ENCODE measurements around the gene SPTLC3. TPM values are rescaled to one million over a fixed set of nuclear protein-coding genes. Genes with fewer than 3 reads are reported as not detected.

Gene SPTLC3
- total RNA-seq, 1 donor from 2014 or later: 0.41 TPM

DNA sequence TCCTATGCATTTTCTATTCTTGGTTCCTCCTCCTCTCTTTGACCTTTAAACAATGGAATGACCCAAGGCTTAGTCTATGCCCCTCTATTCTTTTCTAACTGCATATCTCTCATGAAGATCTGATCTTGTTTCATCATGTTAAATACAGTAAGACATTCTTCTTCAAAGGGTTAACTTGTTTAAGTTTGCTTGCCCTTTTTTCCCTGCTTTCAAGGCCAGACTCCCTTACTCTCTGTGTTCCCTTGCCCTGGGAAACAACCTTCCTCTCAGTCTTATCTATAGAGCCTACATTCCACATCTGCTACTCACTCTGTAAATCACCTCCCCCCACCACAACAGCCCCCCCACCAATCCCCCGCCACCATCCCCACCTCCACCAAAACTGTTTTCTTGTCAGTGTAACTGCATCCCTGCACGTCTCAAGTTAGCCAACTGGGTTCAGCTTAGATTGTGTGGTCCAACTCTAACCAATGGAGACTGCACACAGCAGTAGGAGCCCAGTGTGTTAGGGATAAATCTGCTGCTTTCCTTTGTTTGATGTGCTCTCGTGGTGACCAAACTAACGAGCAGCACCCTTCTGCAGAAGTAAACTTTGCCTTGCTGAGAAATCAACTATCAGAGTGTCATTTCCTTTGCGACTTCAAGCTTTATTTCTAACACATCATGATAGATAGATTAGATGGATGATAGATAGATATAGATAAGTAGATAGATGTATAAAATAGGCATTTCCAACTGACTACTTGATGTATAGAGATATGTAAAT, 12.6 kb downstream of the SPTLC3 start:
- TF ChIP-seq, protein P1, sequence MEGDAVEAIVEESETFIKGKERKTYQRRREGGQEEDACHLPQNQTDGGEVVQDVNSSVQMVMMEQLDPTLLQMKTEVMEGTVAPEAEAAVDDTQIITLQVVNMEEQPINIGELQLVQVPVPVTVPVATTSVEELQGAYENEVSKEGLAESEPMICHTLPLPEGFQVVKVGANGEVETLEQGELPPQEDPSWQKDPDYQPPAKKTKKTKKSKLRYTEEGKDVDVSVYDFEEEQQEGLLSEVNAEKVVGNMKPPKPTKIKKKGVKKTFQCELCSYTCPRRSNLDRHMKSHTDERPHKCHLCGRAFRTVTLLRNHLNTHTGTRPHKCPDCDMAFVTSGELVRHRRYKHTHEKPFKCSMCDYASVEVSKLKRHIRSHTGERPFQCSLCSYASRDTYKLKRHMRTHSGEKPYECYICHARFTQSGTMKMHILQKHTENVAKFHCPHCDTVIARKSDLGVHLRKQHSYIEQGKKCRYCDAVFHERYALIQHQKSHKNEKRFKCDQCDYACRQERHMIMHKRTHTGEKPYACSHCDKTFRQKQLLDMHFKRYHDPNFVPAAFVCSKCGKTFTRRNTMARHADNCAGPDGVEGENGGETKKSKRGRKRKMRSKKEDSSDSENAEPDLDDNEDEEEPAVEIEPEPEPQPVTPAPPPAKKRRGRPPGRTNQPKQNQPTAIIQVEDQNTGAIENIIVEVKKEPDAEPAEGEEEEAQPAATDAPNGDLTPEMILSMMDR (IDR thresholded peaks at IDR 0.05; ENCODE audit: unreplicated experiment): no peak
- Mint-ChIP-seq H3K9me3 (ENCODE audit: unreplicated experiment) (peaks cover 7% of the 10 kb centered on the region), H3K4me3 (ENCODE audit: unreplicated experiment) (no peak overlapping the region), H3K4me1 (ENCODE audit: unreplicated experiment) (peaks cover 8% of the 10 kb centered on the region), H3K27me3 (ENCODE audit: unreplicated experiment) (peaks cover 1% of the 10 kb centered on the region), H3K27ac (ENCODE audit: unreplicated experiment) (no peak overlapping the region), H3K36me3 (ENCODE audit: low read depth, unreplicated experiment) (peaks cover 11% of the 10 kb centered on the region)
- no peak for DNase-seq (ENCODE audit: low spot score)

DNA sequence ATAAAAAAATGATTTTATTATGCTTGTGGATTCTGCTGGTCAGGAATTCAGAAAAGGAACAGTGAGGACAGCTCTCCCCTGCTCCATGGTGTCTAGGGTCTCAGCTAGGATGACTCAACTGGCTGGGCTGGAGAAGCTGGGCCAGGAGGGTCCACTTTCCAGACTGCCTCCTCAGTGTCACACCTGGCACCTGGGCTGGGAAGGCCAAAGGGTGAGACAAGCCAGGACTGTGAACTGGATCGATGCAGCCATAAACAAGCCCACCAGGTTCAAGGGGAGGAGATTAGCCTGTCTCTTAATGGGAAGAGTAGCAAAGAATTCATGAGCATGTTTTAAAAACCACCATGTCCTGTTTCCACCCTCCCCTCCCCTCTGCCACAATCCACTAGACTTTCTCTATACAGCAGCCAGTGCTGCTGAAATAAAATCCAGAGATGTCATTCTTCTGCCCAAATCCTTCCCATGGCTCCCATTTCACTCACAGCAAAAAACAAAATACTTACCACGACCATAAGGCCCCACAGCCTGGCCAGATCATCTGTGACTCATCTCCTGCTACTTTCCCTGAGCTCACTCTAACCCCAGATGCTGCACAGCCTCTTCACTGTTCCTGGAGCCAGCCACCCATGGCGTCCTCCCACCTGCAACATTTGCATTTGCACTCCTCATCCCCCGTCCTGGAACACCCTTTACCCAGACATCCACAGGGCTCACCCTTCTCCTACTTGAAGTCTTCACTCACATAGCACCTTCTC, 13.8 kb downstream of the SPTLC3 start:
- Mint-ChIP-seq H3K4me1 (ENCODE audit: unreplicated experiment) (peaks cover 8% of the 10 kb centered on the region), H3K36me3 (ENCODE audit: low read depth, unreplicated experiment) (peaks cover 11% of the 10 kb centered on the region), H3K4me3 (ENCODE audit: unreplicated experiment) (peak overlapping the region; percentile 17), H3K27ac (ENCODE audit: unreplicated experiment) (no peak overlapping the region), H3K27me3 (ENCODE audit: unreplicated experiment) (peaks cover 1% of the 10 kb centered on the region), H3K9me3 (ENCODE audit: unreplicated experiment) (peaks cover 7% of the 10 kb centered on the region)
- no peak for DNase-seq (ENCODE audit: low spot score)
- TF ChIP-seq, protein P1 (IDR thresholded peaks at IDR 0.05; ENCODE audit: unreplicated experiment): no peak

DNA sequence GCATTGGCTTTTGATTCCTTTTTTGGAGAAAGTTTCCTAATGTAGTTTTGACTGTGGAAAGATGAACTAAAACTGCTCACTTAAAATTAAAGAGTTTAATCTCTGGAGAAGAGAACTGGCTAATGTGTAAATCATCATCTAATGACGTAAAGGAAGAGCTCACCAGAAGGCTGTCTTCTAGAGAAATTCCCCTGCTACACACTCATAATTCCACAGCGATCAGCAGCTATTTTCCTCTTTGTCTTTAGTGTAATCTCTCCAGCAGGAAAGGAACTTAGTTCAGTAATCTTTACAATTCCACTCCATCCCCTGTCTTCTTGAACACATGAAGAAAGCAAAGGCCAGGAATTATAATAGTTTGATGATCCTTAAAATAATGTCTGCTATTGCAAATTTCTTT, 15.8 kb downstream of the SPTLC3 start:
- H3K27me3 Mint-ChIP-seq (ENCODE audit: unreplicated experiment): peaks cover 2% of the 10 kb centered on the region
- H3K27ac Mint-ChIP-seq (ENCODE audit: unreplicated experiment): no peak overlapping the region
- H3K4me1 Mint-ChIP-seq (ENCODE audit: unreplicated experiment): peaks cover 8% of the 10 kb centered on the region
- DNase-seq (ENCODE audit: low spot score): no peak
- H3K36me3 Mint-ChIP-seq (ENCODE audit: low read depth, unreplicated experiment): peaks cover 11% of the 10 kb centered on the region
- no peak overlapping the region for H3K4me3 Mint-ChIP-seq (ENCODE audit: unreplicated experiment)
- H3K9me3 Mint-ChIP-seq (ENCODE audit: unreplicated experiment): peaks cover 7% of the 10 kb centered on the region
- TF ChIP-seq, protein P1 (IDR thresholded peaks at IDR 0.05; ENCODE audit: unreplicated experiment): no peak

DNA sequence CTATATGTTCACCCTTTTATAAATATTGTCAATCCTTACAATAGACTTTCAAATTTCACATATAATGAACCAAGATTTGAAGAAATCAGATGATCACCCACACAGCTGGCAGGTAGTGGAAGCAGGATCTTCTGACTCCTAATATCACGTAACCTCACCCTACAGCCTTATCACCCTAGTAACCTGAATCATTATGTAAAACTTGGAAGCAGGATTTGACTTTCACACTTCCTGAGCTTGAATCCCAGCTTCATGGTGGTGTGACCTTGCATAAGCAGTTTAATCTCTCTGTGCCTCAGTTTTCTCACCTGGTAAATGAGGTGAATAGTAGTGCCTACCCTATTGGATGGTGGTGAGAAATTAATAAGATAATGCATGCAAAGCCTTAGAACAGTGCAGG, 16.4 kb downstream of the SPTLC3 start:
- Mint-ChIP-seq H3K27ac (ENCODE audit: unreplicated experiment) (no peak overlapping the region), H3K4me3 (ENCODE audit: unreplicated experiment) (no peak overlapping the region), H3K27me3 (ENCODE audit: unreplicated experiment) (peaks cover 2% of the 10 kb centered on the region), H3K4me1 (ENCODE audit: unreplicated experiment) (peaks cover 8% of the 10 kb centered on the region), H3K36me3 (ENCODE audit: low read depth, unreplicated experiment) (peaks cover 11% of the 10 kb centered on the region), H3K9me3 (ENCODE audit: unreplicated experiment) (peaks cover 7% of the 10 kb centered on the region)
- TF ChIP-seq, protein P1 (IDR thresholded peaks at IDR 0.05; ENCODE audit: unreplicated experiment): no peak
- DNase-seq (ENCODE audit: low spot score): no peak

DNA sequence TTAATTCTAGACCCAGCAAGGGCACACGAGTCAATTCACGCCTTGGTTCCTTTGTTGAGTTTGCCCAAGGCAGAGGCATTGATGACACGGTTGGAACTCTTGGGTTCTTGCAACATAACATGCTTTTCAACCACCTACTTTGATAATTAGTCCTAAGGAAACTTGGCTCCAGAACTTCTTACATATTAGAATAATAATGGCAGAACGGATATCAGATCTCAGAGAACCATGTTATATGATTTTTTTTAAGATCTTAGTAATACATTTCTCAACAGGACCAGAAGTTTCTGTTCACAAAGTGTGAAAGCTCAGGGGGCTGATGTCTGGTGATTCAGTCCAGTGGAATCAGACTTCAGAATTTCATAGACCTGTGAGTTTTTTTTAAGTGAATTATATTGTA, 19.2 kb downstream of the SPTLC3 start:
- H3K4me3 Mint-ChIP-seq (ENCODE audit: unreplicated experiment): no peak overlapping the region
- TF ChIP-seq, protein P1 (IDR thresholded peaks at IDR 0.05; ENCODE audit: unreplicated experiment): no peak
- peaks cover 3% of the 10 kb centered on the region for H3K4me1 Mint-ChIP-seq (ENCODE audit: unreplicated experiment)
- H3K9me3 Mint-ChIP-seq (ENCODE audit: unreplicated experiment): peaks cover 3% of the 10 kb centered on the region
- no peak overlapping the region for H3K27ac Mint-ChIP-seq (ENCODE audit: unreplicated experiment)
- no peak for DNase-seq (ENCODE audit: low spot score)
- H3K36me3 Mint-ChIP-seq (ENCODE audit: low read depth, unreplicated experiment): peaks cover 3% of the 10 kb centered on the region
- H3K27me3 Mint-ChIP-seq (ENCODE audit: unreplicated experiment): peaks cover 2% of the 10 kb centered on the region
